Neural crest cell (in vitro differentiated cells): ENCODE data around the gene SUN5. TPM values are rescaled to one million over a fixed set of nuclear protein-coding genes. Genes with fewer than 3 reads are reported as not detected.

Source experiments
- DNase-seq: peaks from one replicate; pipeline ENCODE4 v3.0.0; 2021; ENCODE audit warnings: low read depth, mixed read lengths, low spot score
- H3K27ac Mint-ChIP-seq: one replicate; pipeline ENCODE4 v1.8.0; 2021; ENCODE audit warnings: mild to moderate bottlenecking, mixed read lengths; ENCODE audit not compliant: unreplicated experiment
- H3K27me3 Mint-ChIP-seq: 2 replicates; pipeline ENCODE4 v1.8.0; 2021; ENCODE audit warnings: low read depth, mild to moderate bottlenecking, mixed read lengths
- H3K36me3 Mint-ChIP-seq: 2 replicates; pipeline ENCODE4 v1.8.0; 2021; ENCODE audit warnings: low read depth, mild to moderate bottlenecking, mixed read lengths
- H3K4me1 Mint-ChIP-seq: 2 replicates; pipeline ENCODE4 v1.8.0; 2021; ENCODE audit warnings: mixed read lengths
- H3K4me3 Mint-ChIP-seq: one replicate; pipeline ENCODE4 v1.8.0; 2021; ENCODE audit warnings: mild to moderate bottlenecking, mixed read lengths
- H3K9me3 Mint-ChIP-seq: 2 replicates; pipeline ENCODE4 v1.8.0; 2021; ENCODE audit warnings: mixed read lengths
- total RNA-seq: library from RNA; stranded (reverse); gene quantifications from 2 replicates; pipeline ENCODE4 v1.2.1, GENCODE V29; 2021
- TF ChIP-seq, protein P1 (sequence below): fragments of 200-600 bp; sonication (generic); conservative IDR thresholded peaks from 2 replicates; pipeline ENCODE4 v1.5.0; 2021; ENCODE audit warnings: antibody characterized with exemption, mild to moderate bottlenecking

The SUN5 gene
- total RNA-seq, 1 donor from 2014 or later = not detected

DNA sequence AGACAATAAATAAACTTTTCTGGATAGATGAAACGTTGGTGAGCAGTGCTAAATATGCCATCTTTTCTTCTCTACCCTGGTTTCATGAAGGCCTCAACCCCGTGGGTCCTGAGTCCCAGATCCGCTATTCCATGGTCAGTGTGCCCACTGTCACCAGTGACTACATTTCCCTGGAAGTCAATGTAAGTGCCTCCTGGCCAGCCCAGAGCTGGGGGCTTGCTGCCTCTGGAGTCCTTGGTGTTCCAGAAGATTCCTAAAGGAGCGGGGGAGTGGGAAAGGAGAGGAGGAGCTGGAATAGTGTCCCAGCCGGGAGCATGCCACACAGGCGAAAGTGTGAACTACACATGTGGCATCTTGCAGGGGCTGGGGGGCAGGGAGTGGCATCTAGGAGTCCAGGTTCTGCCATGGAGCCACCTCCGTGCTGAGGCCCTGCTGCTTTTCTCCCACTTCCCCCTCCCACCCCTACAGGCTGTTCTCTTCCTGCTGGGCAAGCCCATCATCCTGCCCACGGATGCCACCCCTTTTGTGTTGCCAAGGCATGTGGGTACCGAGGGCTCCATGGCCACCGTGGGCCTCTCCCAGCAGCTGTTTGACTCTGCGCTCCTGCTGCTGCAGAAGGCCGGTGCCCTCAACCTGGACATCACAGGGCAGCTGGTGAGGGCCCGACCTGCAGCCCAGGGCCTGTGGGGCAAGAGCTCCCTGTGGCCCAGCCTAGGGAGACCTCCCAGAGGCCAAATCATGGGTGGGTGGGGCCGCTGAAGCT lies 14.1 kb upstream of the SUN5 start:
- H3K27me3 Mint-ChIP-seq = peaks cover 2% of the 10 kb centered on the region
- H3K36me3 Mint-ChIP-seq = no peaks in the 10 kb centered on the region
- no peaks in the 10 kb centered on the region for H3K4me1 Mint-ChIP-seq
- H3K4me3 Mint-ChIP-seq = no peak overlapping the region
- no peaks in the 10 kb centered on the region for H3K9me3 Mint-ChIP-seq
- TF ChIP-seq, protein P1, sequence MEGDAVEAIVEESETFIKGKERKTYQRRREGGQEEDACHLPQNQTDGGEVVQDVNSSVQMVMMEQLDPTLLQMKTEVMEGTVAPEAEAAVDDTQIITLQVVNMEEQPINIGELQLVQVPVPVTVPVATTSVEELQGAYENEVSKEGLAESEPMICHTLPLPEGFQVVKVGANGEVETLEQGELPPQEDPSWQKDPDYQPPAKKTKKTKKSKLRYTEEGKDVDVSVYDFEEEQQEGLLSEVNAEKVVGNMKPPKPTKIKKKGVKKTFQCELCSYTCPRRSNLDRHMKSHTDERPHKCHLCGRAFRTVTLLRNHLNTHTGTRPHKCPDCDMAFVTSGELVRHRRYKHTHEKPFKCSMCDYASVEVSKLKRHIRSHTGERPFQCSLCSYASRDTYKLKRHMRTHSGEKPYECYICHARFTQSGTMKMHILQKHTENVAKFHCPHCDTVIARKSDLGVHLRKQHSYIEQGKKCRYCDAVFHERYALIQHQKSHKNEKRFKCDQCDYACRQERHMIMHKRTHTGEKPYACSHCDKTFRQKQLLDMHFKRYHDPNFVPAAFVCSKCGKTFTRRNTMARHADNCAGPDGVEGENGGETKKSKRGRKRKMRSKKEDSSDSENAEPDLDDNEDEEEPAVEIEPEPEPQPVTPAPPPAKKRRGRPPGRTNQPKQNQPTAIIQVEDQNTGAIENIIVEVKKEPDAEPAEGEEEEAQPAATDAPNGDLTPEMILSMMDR = no peak
- no peak overlapping the region for H3K27ac Mint-ChIP-seq
- DNase-seq = no peak

- H3K27me3 Mint-ChIP-seq = peaks cover 2% of the 10 kb centered on the region
Observed at GRCh38 chr20:33017542-33017941, 13.3 kb upstream of the SUN5 start.

GRCh38 chr20:33016581-33017109 lies 12.4 kb upstream of the SUN5 start:
- H3K4me3 Mint-ChIP-seq = no peak overlapping the region
- TF ChIP-seq, protein P1 = no peak
- H3K27me3 Mint-ChIP-seq = peaks cover 2% of the 10 kb centered on the region
- DNase-seq = no peak
- peaks cover 5% of the 10 kb centered on the region for H3K4me1 Mint-ChIP-seq
- H3K36me3 Mint-ChIP-seq = no peaks in the 10 kb centered on the region
- H3K27ac Mint-ChIP-seq = peak overlapping the region; percentile 20
- H3K9me3 Mint-ChIP-seq = no peaks in the 10 kb centered on the region

More at GRCh38 chr20:33017542-33017941, 13.3 kb upstream of the SUN5 start:
- Mint-ChIP-seq H3K36me3 (no peaks in the 10 kb centered on the region), H3K27ac (no peak overlapping the region), H3K4me1 (no peaks in the 10 kb centered on the region), H3K4me3 (no peak overlapping the region), H3K9me3 (no peaks in the 10 kb centered on the region)
- no peak for DNase-seq
- TF ChIP-seq, protein P1 = no peak

DNA sequence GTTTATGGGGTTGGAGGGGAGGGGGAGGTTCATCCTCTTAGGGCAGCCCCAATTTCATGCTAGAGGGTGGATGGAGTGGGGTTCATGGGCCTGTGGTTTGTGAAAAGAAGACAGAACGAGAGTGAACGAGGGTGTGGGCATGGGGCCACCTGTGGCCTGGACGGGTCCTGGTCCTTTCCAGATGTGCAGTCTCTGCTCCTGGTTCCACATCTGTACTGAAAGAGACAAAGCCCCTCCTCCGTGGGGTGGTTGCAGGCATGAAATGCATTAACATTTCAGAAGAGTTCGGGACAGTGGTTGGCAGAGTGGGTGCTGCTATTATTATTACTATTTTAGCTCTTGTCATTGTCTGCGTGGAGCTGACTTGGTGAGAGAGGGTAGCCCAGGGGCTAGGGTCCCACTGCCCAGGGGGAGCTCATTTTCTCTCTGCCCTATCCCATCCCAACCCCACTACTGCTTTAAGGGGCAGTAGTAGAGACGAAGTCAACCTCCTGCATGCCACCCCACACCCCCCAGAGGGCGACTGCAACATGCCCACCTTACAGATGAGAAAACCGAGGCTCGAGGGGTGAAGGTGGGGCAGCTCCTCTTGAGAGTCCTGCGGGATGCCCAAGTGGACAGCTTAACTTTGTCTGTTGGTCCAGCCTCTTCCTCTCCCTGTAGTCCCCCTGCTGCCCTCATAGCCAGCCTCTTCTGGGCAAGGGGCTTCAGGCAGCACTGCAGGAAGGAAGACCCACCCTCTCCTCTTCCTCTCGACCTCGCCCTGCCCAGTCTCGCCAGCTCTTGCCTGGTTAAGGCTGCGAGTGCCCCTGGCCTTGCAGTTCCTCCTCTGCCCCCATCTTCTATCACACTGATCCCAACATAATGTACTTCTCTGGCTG lies 11.7 kb upstream of the SUN5 start:
- Mint-ChIP-seq H3K27me3 (peaks cover 2% of the 10 kb centered on the region), H3K36me3 (no peaks in the 10 kb centered on the region), H3K9me3 (no peaks in the 10 kb centered on the region), H3K4me1 (peaks cover 5% of the 10 kb centered on the region), H3K4me3 (no peak overlapping the region), H3K27ac (peak overlapping the region; percentile 20)
- DNase-seq = no peak
- TF ChIP-seq, protein P1 = no peak

GRCh38 chr20:33015114-33015484 lies 10.9 kb upstream of the SUN5 start:
- DNase-seq = no peak
- H3K27me3 Mint-ChIP-seq = peaks cover 2% of the 10 kb centered on the region
- no peaks in the 10 kb centered on the region for H3K36me3 Mint-ChIP-seq
- no peak overlapping the region for H3K4me3 Mint-ChIP-seq
- peak overlapping the region; percentile 3 for H3K27ac Mint-ChIP-seq
- TF ChIP-seq, protein P1 = no peak
- H3K9me3 Mint-ChIP-seq = no peaks in the 10 kb centered on the region
- H3K4me1 Mint-ChIP-seq = peaks cover 8% of the 10 kb centered on the region
